Right lobe of liver (tissue), 6 donors: ENCODE measurements around the gene PLCD1. TPM values are rescaled to one million over a fixed set of nuclear protein-coding genes. Genes with fewer than 3 reads are reported as not detected.
A peak's percentile ranks its signal among the peaks of the same experiment; 100 is the strongest.

Experiments used
- ATAC-seq, 4 donors: fragments of 200-7000 bp; cut with Tn5 transposase; one replicate each; pipeline ENCODE4 v1.9.1; 2020; ENCODE audit warnings: mild to moderate bottlenecking in 4 of 4, moderate library complexity in 4 of 4
- DNase-seq, 3 donors: peaks; one replicate each; pipeline ENCODE4 v3.0.0-alpha.2; 2020
- H3K27ac ChIP-seq, 3 donors: fragments of 200-600 bp; one replicate each; pipeline ENCODE4 v1.8.0; 2022
- H3K27me3 ChIP-seq, 2 donors: fragments of 200-600 bp; one replicate each; pipeline ENCODE4 v1.8.0; 2022
- H3K36me3 ChIP-seq, 4 donors: fragments of 200-600 bp; sonication (generic) in 1 of 4; one replicate each; pipeline versions ENCODE4 v1.5.1 to v1.8.0; 2017 to 2022; ENCODE audit warnings: control low read depth in 1 of 4
- H3K4me1 ChIP-seq, 4 donors: fragments of 200-600 bp; sonication (generic) in 1 of 4; one replicate each; pipeline versions ENCODE4 v1.5.1 to v1.8.0; 2017 to 2022; ENCODE audit warnings: control low read depth in 1 of 4
- H3K4me3 ChIP-seq, 3 donors: fragments of 200-600 bp; one replicate each; pipeline ENCODE4 v1.8.0; 2022
- H3K9me3 ChIP-seq, 4 donors: fragments of 200-600 bp; sonication (generic) in 1 of 4; one replicate each; pipeline versions ENCODE4 v1.5.1 to v1.8.0; 2017 to 2022; ENCODE audit warnings: control low read depth in 1 of 4
- CTCF ChIP-seq, 4 donors: fragments of 200-600 bp in 3 of 4; fragments of 450-650 bp in 1 of 4; IDR thresholded peaks; one replicate each; pipeline versions ENCODE4 v1.5.1 to v1.8.0; 2016 to 2022; ENCODE audit warnings: antibody characterized with exemption in 4 of 4, mild to moderate bottlenecking in 2 of 4
- POLR2A ChIP-seq: fragments of 450-650 bp; IDR thresholded peaks from one replicate; pipeline ENCODE4 v1.6.1; 2017; ENCODE audit warnings: antibody characterized with exemption, mild to moderate bottlenecking
- WGBS: methylation state at CpG from one replicate; pipeline ENCODE4 v1.1.6; 2018; ENCODE audit warnings: low coverage, low lambda C conversion rate; ENCODE audit not compliant: insufficient coverage; ENCODE audit errors: missing lambda C conversion rate; 5-methylcytosine and 5-hydroxymethylcytosine counted together
- intact Hi-C, 2 donors: fragments of 100-400 bp; cut with DNase I; formaldehyde crosslinking; loops; one replicate each; pipeline versions ENCODE4 v1.11.2 to v1.14.1; 2022
- total RNA-seq, 6 experiments: library from RNA; depleted of rRNA in 2 of 6; stranded (reverse); fragments of >200 nt in 2 of 6; fragmentation: NEBNext Ultra II Directional in 3 of 6; extraction: Animal tissue kit (Norgen Biotek cat#: 25700) in 3 of 6; gene quantifications; one replicate each; pipeline versions ENCODE4 v1.1.0 to v1.2.4, GENCODE V29; 2016 to 2023
- donor health status: DM: no; HTN: yes; CAD: no.
- donor health status: DM: no; HTN: no; CAD: no.
- donor health status: DM: no; HTN: no; CAD: no.
- donor health status: DM: no; HTN: yes; CAD: no.
- donor health status: DM: no; HTN: yes; CAD: no.

Gene PLCD1
- total RNA-seq, 6 experiments from 2014 or later = 6.5 to 10.2 (median 7.7) TPM

- TF ChIP-seq CTCF (IDR thresholded peaks at IDR 0.05) = no peak
- TF ChIP-seq POLR2A = no peak
- intact Hi-C loops = no loop called here
- DNase-seq (peak in 1 of 3 donors; percentile 26), ATAC-seq (no peak)
- peaks cover 0 to 15% (median 3%) of the 10 kb centered on the region in 4 donors for H3K4me1 ChIP-seq
- no peaks in the 10 kb centered on the region for H3K36me3 ChIP-seq
- H3K9me3 ChIP-seq = no peaks in the 10 kb centered on the region
- H3K27ac ChIP-seq = no peak overlapping the region
- 100% methylated on average over 1 of the region's 1 CpG for WGBS
- no peaks in the 10 kb centered on the region for H3K27me3 ChIP-seq
- no peak overlapping the region for H3K4me3 ChIP-seq
Observed at GRCh38 chr3:38032328-38032865, 3.0 kb upstream of the PLCD1 start.

GRCh38 chr3:38031022-38031994 lies 1.9 kb upstream of the PLCD1 start:
- DNase-seq (peak in 2 of 3 donors; percentile 45 to 66), ATAC-seq (peak; percentile 3 to 70 (median 27))
- no peaks in the 10 kb centered on the region for H3K36me3 ChIP-seq
- 22% methylated on average over 3 of the region's 9 CpGs for WGBS
- H3K4me3 ChIP-seq = no peak overlapping the region
- TF ChIP-seq CTCF (IDR thresholded peaks at IDR 0.05) = no peak
- H3K4me1 ChIP-seq = peaks cover 0 to 15% (median 3%) of the 10 kb centered on the region in 4 donors
- no peaks in the 10 kb centered on the region for H3K9me3 ChIP-seq
- no peak overlapping the region for H3K27ac ChIP-seq
- intact Hi-C loops = no loop called here
- H3K27me3 ChIP-seq = no peaks in the 10 kb centered on the region

- Histone ChIP-seq H3K36me3 (no peaks in the 10 kb centered on the region), H3K4me3 (peak overlapping the region; percentile 39 to 55 (median 39)), H3K9me3 (no peaks in the 10 kb centered on the region), H3K27me3 (no peaks in the 10 kb centered on the region), H3K4me1 (peaks cover 0 to 15% (median 3%) of the 10 kb centered on the region in 4 donors), H3K27ac (peak overlapping the region in 2 of 3 donors; percentile 29 to 60)
- ATAC-seq = no peak
- TF ChIP-seq POLR2A (no peak), CTCF (IDR thresholded peaks at IDR 0.05) (no peak)
- peak in 1 of 3 donors; percentile 36 for DNase-seq
- WGBS = 18% methylated on average over 2 of the region's 8 CpGs
- intact Hi-C loops = no loop called here
Observed at GRCh38 chr3:38030126-38031021, 932 bp upstream of the PLCD1 start.

GRCh38 chr3:38028621-38029361 lies 651 bp downstream of the PLCD1 start:
- Histone ChIP-seq H3K4me3 (peak overlapping the region; percentile 39 to 55 (median 39)), H3K9me3 (no peaks in the 10 kb centered on the region), H3K27ac (peak overlapping the region in 2 of 3 donors; percentile 26 to 40), H3K36me3 (no peaks in the 10 kb centered on the region), H3K4me1 (peaks cover 0 to 15% (median 3%) of the 10 kb centered on the region in 4 donors), H3K27me3 (no peaks in the 10 kb centered on the region)
- ATAC-seq (no peak), DNase-seq (peak in 1 of 3 donors; percentile 41)
- 8% methylated on average over 5 of the region's 45 CpGs for WGBS
- intact Hi-C loops = no loop called here
- no peak for TF ChIP-seq CTCF (IDR thresholded peaks at IDR 0.05)
- TF ChIP-seq POLR2A = no peak
